Breast epithelium (tissue), 4 donors: ENCODE measurements around the gene IHH. TPM values are rescaled to one million over a fixed set of nuclear protein-coding genes. Genes with fewer than 3 reads are reported as not detected.

Source experiments
- DNase-seq, 2 donors: peaks; one replicate each; pipeline ENCODE4 v3.0.0-alpha.2; 2019; ENCODE audit warnings: low spot score in 2 of 2
- H3K27ac ChIP-seq, 2 donors: fragments of 200-600 bp; sonication (generic) in 1 of 2; one replicate each; pipeline ENCODE4 v1.5.1; 2016 to 2019; ENCODE audit warnings: mild to moderate bottlenecking in 1 of 2
- H3K27me3 ChIP-seq, 2 donors: fragments of 200-600 bp; sonication (generic) in 1 of 2; one replicate each; pipeline versions ENCODE4 v1.5.1 to v1.6.0; 2017 to 2019; ENCODE audit warnings: control low read depth in 1 of 2, mild to moderate bottlenecking in 1 of 2
- H3K36me3 ChIP-seq: fragments of 200-600 bp; one replicate; pipeline ENCODE4 v1.5.1; 2019
- H3K4me1 ChIP-seq, 2 donors: fragments of 200-600 bp; sonication (generic); one replicate each; pipeline ENCODE4 v1.5.1; 2016 to 2019; ENCODE audit warnings: control low read depth in 1 of 2
- H3K4me3 ChIP-seq, 3 donors: fragments of 200-600 bp; sonication (generic); 1 replicate in 2 of 3; 2 replicates in 1 of 3; pipeline ENCODE4 v1.5.1; 2016 to 2019; ENCODE audit warnings: mild to moderate bottlenecking in 3 of 3, moderate library complexity in 2 of 3
- H3K9me3 ChIP-seq, 2 donors: fragments of 200-600 bp; sonication (generic) in 1 of 2; one replicate each; pipeline ENCODE4 v1.5.1; 2016 to 2019; ENCODE audit warnings: control low read depth in 1 of 2
- POLR2A ChIP-seq: fragments of 450-650 bp; IDR thresholded peaks from one replicate; pipeline ENCODE4 v1.6.1; 2016; ENCODE audit warnings: antibody characterized with exemption, mild to moderate bottlenecking, moderate library complexity
- POLR2AphosphoS5 ChIP-seq, 3 donors: sonication (generic); formaldehyde crosslinking; IDR thresholded peaks; one replicate each; pipeline ENCODE4 v1.6.1; 2017; ENCODE audit warnings: antibody characterized with exemption in 3 of 3
- intact Hi-C: fragments of 100-400 bp; cut with DNase I; formaldehyde crosslinking; loops from one replicate; pipeline ENCODE4 v1.15.1; 2023; ENCODE audit warnings: low total_unique reads
- total RNA-seq, 3 donors: library from RNA; depleted of rRNA; stranded (reverse); fragments of >200 nt; gene quantifications; one replicate each; pipeline ENCODE4 v1.1.0, GENCODE V29; 2016
- TF ChIP-seq, protein P1 (sequence below), 3 donors: fragments of 450-650 bp; IDR thresholded peaks; one replicate each; pipeline ENCODE4 v1.5.1; 2016 to 2017; ENCODE audit warnings: antibody characterized with exemption in 3 of 3, mild to moderate bottlenecking in 3 of 3, moderate library complexity in 3 of 3

IHH gene
- total RNA-seq, 3 donors from 2014 or later = 0.16 to 0.66 TPM; not detected in 1

DNA sequence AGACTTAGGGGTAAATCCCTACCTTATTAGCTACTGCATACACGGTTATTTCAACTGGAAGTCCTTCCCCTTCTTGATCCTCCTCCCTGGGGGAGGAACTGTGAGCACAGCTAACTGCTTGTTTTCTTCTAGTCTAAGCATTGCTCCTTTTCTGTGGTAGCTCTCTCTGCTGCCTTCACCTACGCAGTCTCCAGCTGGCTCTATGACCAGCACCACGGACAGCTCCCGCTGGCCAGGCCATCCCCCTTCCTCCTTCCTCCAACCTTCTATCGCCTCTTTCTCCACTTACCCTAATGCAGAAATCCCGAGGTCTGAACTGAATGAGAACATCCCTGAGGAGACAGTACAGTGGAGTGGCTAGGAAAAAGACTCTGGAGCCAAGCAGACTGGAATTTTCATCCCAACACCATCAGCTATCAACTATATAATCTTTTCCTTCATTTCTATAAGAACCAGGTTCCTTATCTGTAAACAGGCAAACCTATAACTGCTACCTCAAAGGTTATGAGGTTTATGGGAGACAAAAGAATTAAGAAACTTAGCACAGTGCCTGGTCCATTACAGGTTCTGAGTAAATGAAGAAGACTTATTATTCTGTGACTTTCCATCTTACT lies 14.7 kb downstream of the IHH start:
- intact Hi-C loops = no loop called here
- Histone ChIP-seq H3K27ac (no peak overlapping the region), H3K4me1 (no peaks in the 10 kb centered on the region), H3K4me3 (no peak overlapping the region), H3K36me3 (no peaks in the 10 kb centered on the region), H3K27me3 (peaks cover 0 to 81% of the 10 kb centered on the region in 2 donors), H3K9me3 (no peaks in the 10 kb centered on the region)
- no peak for TF ChIP-seq POLR2A
- no peak for DNase-seq

DNA sequence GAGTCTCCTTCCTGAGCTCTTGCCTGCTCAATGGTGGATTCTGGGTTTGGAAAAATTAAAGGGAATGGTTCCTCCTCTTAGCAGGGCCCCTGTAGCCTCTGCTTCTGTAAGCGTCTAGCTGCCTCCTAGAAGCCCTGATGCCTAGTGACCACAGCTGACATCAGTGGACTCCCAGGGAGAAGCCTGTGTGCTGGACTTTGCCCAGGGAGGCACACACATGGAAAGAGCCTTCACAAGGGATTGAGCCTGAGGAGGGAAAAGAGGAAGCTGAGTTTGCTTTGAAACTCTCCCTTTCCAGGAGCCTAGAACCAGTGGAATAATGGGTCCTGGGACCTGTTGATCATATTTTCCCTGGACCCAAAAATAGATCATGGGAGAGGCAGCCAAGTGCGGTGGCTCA lies 18.0 kb downstream of the IHH start:
- H3K27ac ChIP-seq = no peak overlapping the region
- no peaks in the 10 kb centered on the region for H3K4me1 ChIP-seq
- DNase-seq = no peak
- no peak overlapping the region for H3K4me3 ChIP-seq
- intact Hi-C loops = no loop called here
- no peaks in the 10 kb centered on the region for H3K9me3 ChIP-seq
- TF ChIP-seq, protein P1, sequence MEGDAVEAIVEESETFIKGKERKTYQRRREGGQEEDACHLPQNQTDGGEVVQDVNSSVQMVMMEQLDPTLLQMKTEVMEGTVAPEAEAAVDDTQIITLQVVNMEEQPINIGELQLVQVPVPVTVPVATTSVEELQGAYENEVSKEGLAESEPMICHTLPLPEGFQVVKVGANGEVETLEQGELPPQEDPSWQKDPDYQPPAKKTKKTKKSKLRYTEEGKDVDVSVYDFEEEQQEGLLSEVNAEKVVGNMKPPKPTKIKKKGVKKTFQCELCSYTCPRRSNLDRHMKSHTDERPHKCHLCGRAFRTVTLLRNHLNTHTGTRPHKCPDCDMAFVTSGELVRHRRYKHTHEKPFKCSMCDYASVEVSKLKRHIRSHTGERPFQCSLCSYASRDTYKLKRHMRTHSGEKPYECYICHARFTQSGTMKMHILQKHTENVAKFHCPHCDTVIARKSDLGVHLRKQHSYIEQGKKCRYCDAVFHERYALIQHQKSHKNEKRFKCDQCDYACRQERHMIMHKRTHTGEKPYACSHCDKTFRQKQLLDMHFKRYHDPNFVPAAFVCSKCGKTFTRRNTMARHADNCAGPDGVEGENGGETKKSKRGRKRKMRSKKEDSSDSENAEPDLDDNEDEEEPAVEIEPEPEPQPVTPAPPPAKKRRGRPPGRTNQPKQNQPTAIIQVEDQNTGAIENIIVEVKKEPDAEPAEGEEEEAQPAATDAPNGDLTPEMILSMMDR (IDR thresholded peaks at IDR 0.05) = no peak
- TF ChIP-seq POLR2AphosphoS5 (IDR thresholded peaks at IDR 0.05) (no peak), POLR2A (no peak)
- peaks cover 0 to 58% of the 10 kb centered on the region in 2 donors for H3K27me3 ChIP-seq
- no peaks in the 10 kb centered on the region for H3K36me3 ChIP-seq

DNA sequence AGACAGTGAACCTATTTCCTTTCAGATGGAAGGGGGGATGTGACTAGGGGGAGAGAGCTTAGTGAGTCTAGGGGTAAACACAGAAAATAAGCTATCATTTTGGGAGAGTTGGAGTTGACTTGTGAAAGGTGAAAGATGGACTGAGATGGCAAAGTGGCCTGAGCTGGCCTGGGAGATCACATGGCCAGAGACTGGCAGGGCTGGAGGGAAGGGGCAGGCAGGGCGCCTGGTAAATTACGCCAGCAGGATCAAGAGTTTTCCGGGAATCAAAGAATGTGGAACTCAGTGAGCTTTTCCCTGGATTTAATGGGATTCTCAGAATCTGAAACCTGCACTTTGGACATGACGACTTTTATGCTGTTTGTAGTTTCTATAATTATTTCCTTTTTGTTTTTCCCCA lies 18.6 kb downstream of the IHH start:
- H3K27me3 ChIP-seq = peaks cover 0 to 54% of the 10 kb centered on the region in 2 donors
- H3K36me3 ChIP-seq = no peaks in the 10 kb centered on the region
- no peak for TF ChIP-seq POLR2A
- TF ChIP-seq, protein P1 (IDR thresholded peaks at IDR 0.05) = no peak
- no peak for TF ChIP-seq POLR2AphosphoS5 (IDR thresholded peaks at IDR 0.05)
- H3K9me3 ChIP-seq = no peaks in the 10 kb centered on the region
- DNase-seq = no peak
- no peak overlapping the region for H3K4me3 ChIP-seq
- H3K27ac ChIP-seq = no peak overlapping the region
- intact Hi-C loops = no loop called here
- no peaks in the 10 kb centered on the region for H3K4me1 ChIP-seq

DNA sequence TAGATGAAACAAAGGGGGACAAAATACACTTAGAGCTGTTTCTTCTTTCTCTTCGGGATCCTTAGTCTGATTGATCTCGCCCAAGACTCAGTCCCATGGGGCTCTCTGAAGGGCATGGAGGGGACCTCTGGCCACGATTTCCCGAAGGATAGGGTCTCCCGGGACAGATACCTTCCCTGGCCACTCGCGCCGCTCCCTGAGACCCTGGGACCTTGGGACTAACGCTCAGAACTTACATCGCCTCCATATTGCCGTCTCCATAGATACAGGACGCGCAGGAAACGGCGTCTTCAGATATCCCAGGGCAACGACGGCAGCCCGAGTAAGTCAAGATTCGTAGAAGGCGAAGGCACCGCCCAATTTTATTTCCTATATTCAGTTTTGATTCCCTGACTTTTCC lies 19.5 kb downstream of the IHH start, which contains the start of gene CFAP65:
Gene CFAP65 (minus strand): TSS at position 265 of the 400 bp plus-strand sequence. CDS start 2,468 bp downstream, outside the sequence.
- DNase-seq = no peak
- peaks cover 0 to 53% of the 10 kb centered on the region in 2 donors for H3K27me3 ChIP-seq

DNA sequence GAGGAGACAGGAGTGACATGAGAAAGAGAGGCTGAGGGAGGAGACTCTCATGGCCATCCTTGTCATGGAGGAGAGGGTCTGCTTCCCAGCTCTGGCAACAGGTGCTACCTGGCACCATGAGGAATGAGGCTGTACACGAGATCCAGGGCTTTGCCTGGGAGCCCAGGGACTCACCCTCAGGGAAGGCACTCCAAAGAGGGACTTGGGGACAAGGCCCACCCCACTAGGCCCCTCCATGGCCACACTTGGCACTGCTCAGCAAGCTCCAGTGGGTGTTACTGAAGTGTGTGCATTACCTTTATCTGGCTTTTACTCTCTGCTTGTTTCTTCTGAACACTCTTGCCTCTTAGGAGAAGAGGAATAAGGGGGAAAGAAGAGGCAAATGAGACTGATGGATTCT lies 22.1 kb downstream of the IHH start:
- intact Hi-C loops = no loop called here
- peaks cover 0 to 33% of the 10 kb centered on the region in 2 donors for H3K27me3 ChIP-seq
- TF ChIP-seq, protein P1 (IDR thresholded peaks at IDR 0.05) = no peak
- TF ChIP-seq POLR2AphosphoS5 (IDR thresholded peaks at IDR 0.05) = no peak
- TF ChIP-seq POLR2A = no peak
- no peaks in the 10 kb centered on the region for H3K36me3 ChIP-seq
- H3K9me3 ChIP-seq = no peaks in the 10 kb centered on the region
- no peaks in the 10 kb centered on the region for H3K4me1 ChIP-seq
- H3K27ac ChIP-seq = no peak overlapping the region
- no peak for DNase-seq
- no peak overlapping the region for H3K4me3 ChIP-seq

More for the DNA sequence above, 19.5 kb downstream of the IHH start, which contains the start of gene CFAP65:
- Histone ChIP-seq H3K4me1 (no peaks in the 10 kb centered on the region), H3K27ac (no peak within 1 kb of the TSS), H3K9me3 (no peaks in the 10 kb centered on the region), H3K4me3 (peak within 1 kb of the TSS in 2 of 3 donors; percentile 37 to 38), H3K36me3 (no peaks in the 10 kb centered on the region)
- TF ChIP-seq, protein P1 (IDR thresholded peaks at IDR 0.05) = no peak
- TF ChIP-seq POLR2A = no peak
- TF ChIP-seq POLR2AphosphoS5 (IDR thresholded peaks at IDR 0.05) = no peak
- intact Hi-C loops = no loop called here
